ENCODE measurements around the gene SPON2.

Gene SPON2

DNA sequence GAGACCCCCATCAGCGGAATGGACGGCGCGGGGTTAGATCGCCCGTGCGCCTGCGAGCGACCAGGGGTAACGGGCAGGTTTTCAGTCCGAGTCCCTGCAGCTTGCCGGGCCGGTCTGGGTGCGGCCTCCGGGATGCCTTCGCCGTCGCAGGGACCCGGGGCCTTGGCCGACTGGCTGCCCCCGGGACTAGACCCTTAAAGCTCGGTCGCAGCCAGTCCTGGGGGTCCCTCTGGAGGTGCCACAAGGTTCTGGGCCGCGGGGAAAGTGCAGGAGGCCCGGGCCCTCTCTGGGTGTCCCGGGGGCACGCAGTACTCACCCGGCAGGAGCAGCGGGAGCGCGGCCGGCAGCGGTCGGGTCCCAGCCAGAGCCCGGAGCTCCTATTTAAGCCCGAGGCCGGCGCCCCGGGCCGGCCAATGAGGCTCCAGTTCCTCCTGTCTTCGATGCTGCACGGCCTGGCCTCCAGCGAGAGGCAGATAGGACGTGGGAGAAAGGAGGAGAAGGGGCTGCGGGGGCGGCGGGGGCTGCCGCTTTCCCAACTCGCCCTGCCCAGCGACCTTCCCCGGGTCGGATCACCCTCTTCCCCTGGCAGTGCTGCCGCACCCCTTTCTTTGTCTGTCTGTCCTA lies at the start of gene SPON2:
Gene SPON2, minus strand, starts transcription at position 356 of the 624 bp plus-strand sequence.
- no peaks in the 10 kb centered on the region for H3K9me3 ChIP-seq (ENCODE audit: control insufficient read depth, insufficient read depth, low read depth, low read length)
- no peak within 1 kb of the TSS for H3K9ac ChIP-seq (ENCODE audit: low read length)
- peaks cover 79% of the 10 kb centered on the region for H3K27me3 ChIP-seq (ENCODE audit: control insufficient read depth, insufficient read depth, low read length)
- peak within 1 kb of the TSS; percentile 54 for H3K4me3 ChIP-seq (ENCODE audit: low read depth, low read length)
- H3K4me1 ChIP-seq (ENCODE audit: control insufficient read depth, insufficient read depth, low read length), result peaks cover 8% of the 10 kb centered on the region; the same call in 1 of the 2 replicates
- no peak within 1 kb of the TSS for H3K27ac ChIP-seq (ENCODE audit: low read depth, low read length)
- no peaks in the 10 kb centered on the region for H3K36me3 ChIP-seq (ENCODE audit: control insufficient read depth, insufficient read depth, low read length)

DNA sequence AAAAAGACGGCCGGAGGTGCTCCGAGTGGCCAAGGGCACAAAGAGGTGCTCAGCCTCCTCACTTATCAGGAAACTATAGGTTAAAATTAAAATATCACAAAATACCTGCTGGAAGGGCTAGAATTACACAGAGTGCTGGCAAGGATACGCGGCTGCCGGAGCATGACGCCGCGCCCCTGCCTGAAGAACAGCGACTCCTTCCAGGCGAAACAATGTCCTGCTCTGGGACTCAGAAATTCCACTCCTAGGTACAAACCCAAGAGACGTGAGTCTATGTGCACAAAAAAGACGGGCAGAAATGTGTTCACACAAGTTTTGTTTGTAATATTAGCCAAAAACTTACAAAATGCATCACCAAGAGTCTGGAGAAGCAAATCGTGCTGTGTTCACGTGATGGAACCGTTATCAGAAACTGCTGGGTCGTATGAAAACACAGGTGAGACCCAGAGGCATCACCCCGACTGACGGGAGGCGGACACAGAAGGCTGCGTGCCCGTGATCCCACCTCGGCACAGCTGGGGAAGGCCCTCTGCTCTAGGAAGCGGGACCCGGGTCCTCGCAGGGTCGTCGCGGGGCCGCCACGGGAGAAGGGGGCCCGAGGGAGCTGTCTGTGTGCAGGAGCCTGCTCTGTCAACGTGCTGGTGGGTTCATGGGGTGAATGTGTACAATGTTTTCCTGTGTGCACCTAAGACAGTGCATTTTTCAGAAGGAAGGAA lies 48.9 kb upstream of the SPON2 start:
- no peaks in the 10 kb centered on the region for H3K27me3 ChIP-seq (ENCODE audit: control insufficient read depth, insufficient read depth, low read length)
- H3K9me3 ChIP-seq (ENCODE audit: control insufficient read depth, insufficient read depth, low read depth, low read length), result no peaks in the 10 kb centered on the region
- H3K9ac ChIP-seq (ENCODE audit: low read length), result no peak overlapping the region
- no peak overlapping the region for H3K27ac ChIP-seq (ENCODE audit: low read depth, low read length)
- peaks cover 74% of the 10 kb centered on the region for H3K36me3 ChIP-seq (ENCODE audit: control insufficient read depth, insufficient read depth, low read length)
- no peaks in the 10 kb centered on the region for H3K4me1 ChIP-seq (ENCODE audit: control insufficient read depth, insufficient read depth, low read length)
- no peak overlapping the region for H3K4me3 ChIP-seq (ENCODE audit: low read depth, low read length)

DNA sequence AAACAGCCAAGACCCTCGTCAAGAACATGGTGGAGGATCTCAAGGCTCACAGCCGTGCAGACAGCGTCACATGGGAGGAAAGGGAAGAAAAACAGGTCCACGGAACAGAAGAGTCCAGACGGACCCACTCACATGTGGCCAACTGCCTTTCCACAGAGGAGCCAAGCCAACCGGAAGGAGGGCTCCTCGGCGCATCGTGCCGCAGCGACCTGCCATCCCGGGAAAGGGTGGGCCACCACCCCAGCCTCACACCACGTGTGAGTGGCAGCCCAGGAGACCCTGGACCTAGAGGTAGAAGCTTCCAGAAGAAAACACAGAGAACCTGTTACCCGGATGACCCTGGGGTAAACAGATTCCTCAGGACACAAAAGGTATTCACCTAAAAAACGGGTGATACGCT lies 48.2 kb upstream of the SPON2 start:
- no peak overlapping the region for H3K9ac ChIP-seq (ENCODE audit: low read length)
- peaks cover 75% of the 10 kb centered on the region for H3K36me3 ChIP-seq (ENCODE audit: control insufficient read depth, insufficient read depth, low read length)
- H3K9me3 ChIP-seq (ENCODE audit: control insufficient read depth, insufficient read depth, low read depth, low read length), result no peaks in the 10 kb centered on the region
- H3K4me3 ChIP-seq (ENCODE audit: low read depth, low read length), result no peak overlapping the region
- no peaks in the 10 kb centered on the region for H3K4me1 ChIP-seq (ENCODE audit: control insufficient read depth, insufficient read depth, low read length)
- no peak overlapping the region for H3K27ac ChIP-seq (ENCODE audit: low read depth, low read length)
- H3K27me3 ChIP-seq (ENCODE audit: control insufficient read depth, insufficient read depth, low read length), result no peaks in the 10 kb centered on the region

DNA sequence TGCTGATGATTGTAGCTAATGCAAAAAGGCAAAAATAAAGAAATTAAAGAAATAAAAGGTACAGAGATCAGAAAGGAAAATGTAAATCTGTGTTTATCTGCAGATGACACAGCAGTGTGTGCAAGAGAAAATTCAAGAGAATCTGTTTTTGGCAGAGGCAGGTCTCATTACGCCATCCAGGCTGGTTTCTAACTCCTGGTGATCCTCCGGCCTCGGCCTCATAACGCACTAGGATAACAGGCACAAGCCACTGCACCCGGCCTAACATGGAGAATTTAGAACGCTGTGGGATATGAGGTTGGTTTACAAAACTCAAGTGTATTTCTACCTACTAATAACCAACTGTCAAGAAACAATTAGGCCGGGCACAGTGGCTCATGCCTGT lies 47.2 kb upstream of the SPON2 start:
- H3K4me3 ChIP-seq (ENCODE audit: low read depth, low read length), result no peak overlapping the region
- H3K36me3 ChIP-seq (ENCODE audit: control insufficient read depth, insufficient read depth, low read length), result peaks cover 75% of the 10 kb centered on the region
- no peak overlapping the region for H3K9ac ChIP-seq (ENCODE audit: low read length)
- no peaks in the 10 kb centered on the region for H3K9me3 ChIP-seq (ENCODE audit: control insufficient read depth, insufficient read depth, low read depth, low read length)
- no peak overlapping the region for H3K27ac ChIP-seq (ENCODE audit: low read depth, low read length)
- H3K4me1 ChIP-seq (ENCODE audit: control insufficient read depth, insufficient read depth, low read length), result no peaks in the 10 kb centered on the region
- H3K27me3 ChIP-seq (ENCODE audit: control insufficient read depth, insufficient read depth, low read length), result no peaks in the 10 kb centered on the region

DNA sequence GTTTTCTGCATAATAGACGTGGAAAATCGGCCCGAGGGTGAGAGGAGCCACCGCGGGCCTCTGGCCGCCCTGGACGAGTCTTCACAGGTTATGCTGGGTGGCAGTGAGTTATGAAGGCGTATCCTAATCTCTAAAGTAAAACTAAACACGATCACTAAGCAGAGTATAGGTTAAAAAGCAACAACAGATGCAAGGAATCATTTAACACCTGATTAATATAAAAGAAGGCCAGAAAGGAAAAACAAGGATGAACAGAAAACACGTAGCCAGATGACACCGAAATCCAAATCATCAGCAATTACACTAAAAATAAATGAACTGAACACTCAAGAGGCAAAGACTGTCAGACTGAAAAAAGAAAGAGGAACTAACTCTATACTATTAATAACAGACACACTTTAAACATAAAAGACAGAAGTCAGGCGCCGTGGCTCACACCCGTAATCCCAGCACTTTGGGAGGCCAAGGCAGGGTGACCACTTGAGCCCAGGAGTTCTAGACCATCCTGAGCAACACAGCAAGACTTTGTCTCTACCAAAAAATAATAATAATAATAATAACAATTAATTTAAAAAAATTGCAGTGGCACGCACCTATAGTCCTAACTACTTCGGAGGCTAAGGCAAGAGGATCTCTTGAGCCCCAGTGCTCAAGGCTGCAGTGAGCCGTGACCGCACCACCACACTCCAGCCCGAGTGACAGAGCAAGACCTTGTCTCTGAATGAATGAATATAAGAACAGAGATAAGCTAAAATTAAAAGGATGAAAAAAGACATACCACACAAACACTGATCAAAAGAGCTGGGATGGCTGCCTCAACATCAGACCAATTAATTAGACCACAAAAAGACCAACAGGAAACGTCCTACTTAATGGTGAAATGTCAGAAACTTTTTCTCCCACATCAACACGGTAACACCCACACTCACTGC lies 46.5 kb upstream of the SPON2 start:
- Histone ChIP-seq H3K4me3 (ENCODE audit: low read depth, low read length) (no peak overlapping the region), H3K27ac (ENCODE audit: low read depth, low read length) (no peak overlapping the region), H3K4me1 (ENCODE audit: control insufficient read depth, insufficient read depth, low read length) (no peaks in the 10 kb centered on the region), H3K9ac (ENCODE audit: low read length) (no peak overlapping the region), H3K36me3 (ENCODE audit: control insufficient read depth, insufficient read depth, low read length) (peaks cover 75% of the 10 kb centered on the region), H3K27me3 (ENCODE audit: control insufficient read depth, insufficient read depth, low read length) (no peaks in the 10 kb centered on the region), H3K9me3 (ENCODE audit: control insufficient read depth, insufficient read depth, low read depth, low read length) (no peaks in the 10 kb centered on the region)

DNA sequence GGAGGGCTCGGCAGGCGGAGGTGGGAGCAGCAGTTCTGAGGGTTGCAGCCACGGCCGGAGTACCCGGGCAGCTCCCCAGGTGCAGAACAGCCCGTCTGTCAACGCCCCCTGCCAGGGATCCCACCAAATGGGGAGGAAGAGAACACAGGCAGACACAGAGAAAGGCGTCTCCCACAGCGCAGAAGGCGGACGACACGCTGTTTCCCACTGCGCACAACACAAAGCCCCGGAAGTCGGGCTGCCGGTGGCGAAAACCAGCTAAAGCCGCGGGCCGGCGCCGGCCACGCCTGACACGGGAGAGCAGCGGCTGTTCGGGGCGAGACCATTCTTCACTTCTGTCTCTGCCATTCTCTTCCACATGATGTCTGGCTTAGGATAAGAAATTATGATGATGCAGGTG lies 45.0 kb upstream of the SPON2 start:
- H3K36me3 ChIP-seq (ENCODE audit: control insufficient read depth, insufficient read depth, low read length), result peaks cover 82% of the 10 kb centered on the region
- H3K9ac ChIP-seq (ENCODE audit: low read length), result no peak overlapping the region
- no peak overlapping the region for H3K4me3 ChIP-seq (ENCODE audit: low read depth, low read length)
- H3K9me3 ChIP-seq (ENCODE audit: control insufficient read depth, insufficient read depth, low read depth, low read length), result no peaks in the 10 kb centered on the region
- H3K4me1 ChIP-seq (ENCODE audit: control insufficient read depth, insufficient read depth, low read length), result no peaks in the 10 kb centered on the region
- no peak overlapping the region for H3K27ac ChIP-seq (ENCODE audit: low read depth, low read length)
- no peaks in the 10 kb centered on the region for H3K27me3 ChIP-seq (ENCODE audit: control insufficient read depth, insufficient read depth, low read length)

DNA sequence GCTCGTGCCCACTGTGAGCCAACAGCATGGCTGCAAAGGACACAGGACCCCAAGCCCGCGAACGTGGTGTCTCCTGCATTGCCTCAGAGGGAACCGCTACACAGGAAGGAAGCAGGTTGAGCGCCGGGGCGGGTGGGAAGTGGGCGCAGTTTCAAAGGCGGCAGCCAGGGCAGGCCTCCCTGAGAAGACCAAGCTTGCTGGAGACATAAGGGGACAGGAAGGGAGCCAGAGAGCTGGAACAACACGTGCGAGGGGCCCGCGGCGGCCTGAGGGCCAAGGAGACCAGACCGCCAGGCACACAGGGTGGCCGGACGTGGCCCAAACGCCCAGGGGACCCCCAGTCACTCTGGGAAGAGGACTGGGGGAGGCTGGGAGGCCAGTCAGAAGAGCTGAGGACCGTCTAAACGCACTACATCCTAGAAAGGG lies 44.5 kb upstream of the SPON2 start:
- no peak overlapping the region for H3K4me3 ChIP-seq (ENCODE audit: low read depth, low read length)
- no peaks in the 10 kb centered on the region for H3K9me3 ChIP-seq (ENCODE audit: control insufficient read depth, insufficient read depth, low read depth, low read length)
- H3K27me3 ChIP-seq (ENCODE audit: control insufficient read depth, insufficient read depth, low read length), result no peaks in the 10 kb centered on the region
- H3K27ac ChIP-seq (ENCODE audit: low read depth, low read length), result no peak overlapping the region
- no peak overlapping the region for H3K9ac ChIP-seq (ENCODE audit: low read length)
- H3K4me1 ChIP-seq (ENCODE audit: control insufficient read depth, insufficient read depth, low read length), result no peaks in the 10 kb centered on the region
- H3K36me3 ChIP-seq (ENCODE audit: control insufficient read depth, insufficient read depth, low read length), result peaks cover 85% of the 10 kb centered on the region

DNA sequence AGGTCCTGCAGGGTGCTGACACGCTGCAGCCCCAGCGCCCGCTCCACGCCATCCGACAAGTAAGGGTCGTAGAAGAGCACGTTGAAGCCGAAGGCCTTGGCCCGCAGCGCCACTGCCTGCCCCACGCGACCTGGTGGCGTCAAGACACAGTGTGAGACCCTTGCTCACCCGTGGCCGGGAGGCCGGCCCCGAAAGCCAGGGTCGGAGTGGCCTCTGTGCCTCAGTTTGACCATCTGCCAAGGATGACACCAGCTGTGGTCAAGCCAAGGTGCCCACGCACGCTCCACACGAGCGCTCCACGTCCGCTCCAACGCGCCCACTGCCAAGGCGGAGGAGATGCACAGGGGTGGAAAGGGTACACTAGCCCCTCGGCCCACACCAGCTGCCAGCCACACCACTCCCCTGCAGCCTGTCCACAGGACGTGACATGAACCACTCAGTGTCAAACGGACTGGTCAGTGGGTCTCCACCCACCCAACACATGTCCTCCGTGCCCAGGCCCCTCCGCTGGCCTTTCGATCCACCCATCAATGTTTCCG lies 43.8 kb upstream of the SPON2 start:
- Histone ChIP-seq H3K9me3 (ENCODE audit: control insufficient read depth, insufficient read depth, low read depth, low read length) (no peaks in the 10 kb centered on the region), H3K9ac (ENCODE audit: low read length) (no peak overlapping the region), H3K27ac (ENCODE audit: low read depth, low read length) (no peak overlapping the region), H3K4me3 (ENCODE audit: low read depth, low read length) (no peak overlapping the region), H3K36me3 (ENCODE audit: control insufficient read depth, insufficient read depth, low read length) (peaks cover 85% of the 10 kb centered on the region), H3K27me3 (ENCODE audit: control insufficient read depth, insufficient read depth, low read length) (no peaks in the 10 kb centered on the region), H3K4me1 (ENCODE audit: control insufficient read depth, insufficient read depth, low read length) (no peaks in the 10 kb centered on the region)

DNA sequence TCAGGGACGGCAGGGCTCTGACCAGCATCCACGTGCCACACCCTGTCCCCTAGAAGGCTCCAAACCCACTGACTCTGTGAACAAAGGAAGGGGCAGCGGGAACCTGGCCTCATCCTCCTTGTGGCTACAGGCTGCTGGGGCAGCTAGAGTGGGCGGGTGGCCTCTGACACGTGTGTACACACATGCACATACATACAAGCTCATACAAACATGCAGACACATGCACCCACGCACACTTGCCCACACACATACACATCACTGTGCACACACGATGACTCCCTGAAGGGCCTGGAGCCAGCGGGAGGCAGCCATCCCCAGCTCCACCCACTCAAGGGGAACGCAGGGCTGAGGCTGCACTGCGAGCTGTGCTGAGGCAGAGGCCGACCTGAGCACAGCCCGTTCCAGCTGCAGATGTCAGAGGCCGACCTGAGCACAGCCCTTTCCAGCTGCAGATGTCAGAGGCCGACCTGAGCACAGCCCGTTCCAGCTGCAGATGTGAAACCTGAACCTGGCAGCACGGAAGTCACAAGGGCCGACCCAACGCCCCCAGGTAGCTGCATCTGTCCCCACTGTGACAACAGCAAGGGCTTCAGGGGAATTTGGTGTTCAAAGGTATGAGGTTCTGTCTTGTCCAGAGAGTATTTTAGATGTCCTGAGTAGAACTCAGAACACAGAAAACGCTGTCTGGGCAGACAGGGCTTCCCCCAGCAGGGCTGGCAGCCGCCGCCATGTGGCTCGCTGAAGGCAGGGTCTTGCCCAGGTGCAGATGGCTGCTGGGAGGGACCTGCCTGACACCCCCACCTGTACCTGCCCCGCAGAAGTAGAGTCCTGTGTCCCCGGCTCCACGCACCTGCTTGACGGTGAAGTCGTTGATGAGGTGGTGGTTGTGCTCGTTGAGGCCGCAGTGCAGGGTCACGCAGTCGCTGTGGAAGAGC lies 43.0 kb upstream of the SPON2 start:
- Histone ChIP-seq H3K9me3 (ENCODE audit: control insufficient read depth, insufficient read depth, low read depth, low read length) (no peaks in the 10 kb centered on the region), H3K9ac (ENCODE audit: low read length) (no peak overlapping the region), H3K27me3 (ENCODE audit: control insufficient read depth, insufficient read depth, low read length) (no peaks in the 10 kb centered on the region), H3K36me3 (ENCODE audit: control insufficient read depth, insufficient read depth, low read length) (peaks cover 84% of the 10 kb centered on the region), H3K27ac (ENCODE audit: low read depth, low read length) (no peak overlapping the region), H3K4me1 (ENCODE audit: control insufficient read depth, insufficient read depth, low read length) (no peaks in the 10 kb centered on the region), H3K4me3 (ENCODE audit: low read depth, low read length) (no peak overlapping the region)
